GM21390 (cell line): Measurements from ENCODE around the gene FIBCD1.
"Not testable (repeated sequence)": the region's sequence is repeated elsewhere in the genome, so short reads cannot be mapped to it uniquely, and the experiment has no call there.

Source experiments
- ATAC-seq: cut with Tn5 transposase; IDR thresholded peaks from one replicate; pipeline ENCODE4 v1.9.1; 2021; ENCODE audit not compliant: unreplicated experiment

FIBCD1 gene

GRCh38 chr9:130955947-130956621 lies 17.0 kb upstream of the FIBCD1 start:
- ATAC-seq: no peak

- ATAC-seq: not testable (repeated sequence)
These were observed 15.9 kb upstream of the FIBCD1 start for GRCh38 chr9:130954925-130955324.

DNA sequence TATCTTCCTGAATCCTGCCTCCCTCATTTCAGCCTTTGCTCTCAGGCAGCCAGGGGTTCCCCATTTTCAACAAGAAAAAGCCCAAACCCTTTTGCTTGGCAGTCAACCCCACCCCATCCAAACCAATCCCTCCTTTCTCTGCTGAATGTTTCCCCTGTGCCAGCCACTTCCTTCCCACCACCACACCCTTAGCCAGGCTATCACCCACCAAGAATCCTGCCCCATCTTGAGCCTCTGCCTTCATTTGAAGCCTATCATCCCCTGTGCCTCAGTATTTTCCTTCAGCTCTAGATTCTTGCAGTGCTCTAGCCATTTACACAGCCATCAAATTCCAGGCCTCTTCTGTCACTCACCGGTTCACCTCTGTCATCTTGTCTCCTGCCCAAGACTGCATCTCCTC lies 15.3 kb upstream of the FIBCD1 start:
- no peak for ATAC-seq

GRCh38 chr9:130952065-130952762 lies 13.2 kb upstream of the FIBCD1 start:
- no peak for ATAC-seq

DNA sequence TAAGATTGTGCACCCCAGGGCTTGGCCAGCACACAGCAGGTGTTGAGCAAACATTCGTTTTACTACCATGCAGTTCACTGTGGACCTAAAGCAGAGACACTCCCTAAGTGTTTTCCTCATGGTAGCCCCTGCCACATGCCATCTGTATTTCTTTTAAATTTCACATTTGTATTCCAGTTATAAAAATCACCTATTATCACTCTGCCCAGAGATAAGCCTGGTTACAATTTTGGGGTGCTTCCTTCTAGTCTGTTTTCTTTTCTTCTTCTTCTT lies 10.9 kb upstream of the FIBCD1 start:
- ATAC-seq: no peak

GRCh38 chr9:130949188-130950038 lies 10.4 kb upstream of the FIBCD1 start:
- ATAC-seq: no peak

DNA sequence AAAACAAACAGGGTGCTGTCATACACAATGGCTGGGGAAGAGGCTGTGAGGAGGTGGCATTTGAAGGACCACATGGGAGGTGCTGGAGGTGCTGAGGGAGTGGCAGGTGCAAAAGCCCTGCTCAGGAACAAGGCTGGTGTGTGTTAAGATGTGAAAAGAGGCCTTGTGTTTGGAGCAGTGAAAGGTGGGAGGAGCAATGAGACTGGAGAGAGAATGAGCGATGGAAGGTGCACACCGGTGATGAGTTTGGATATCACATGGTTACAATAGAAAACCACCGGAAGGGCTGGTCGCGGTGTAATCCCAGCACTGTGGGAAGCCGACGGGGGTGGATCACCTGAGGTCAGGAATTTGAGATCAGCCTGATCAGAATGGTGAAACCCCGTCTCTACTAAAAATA lies 9.2 kb upstream of the FIBCD1 start:
- ATAC-seq: no peak

- no peak for ATAC-seq
These were observed 8.6 kb upstream of the FIBCD1 start for GRCh38 chr9:130947618-130948140.

- ATAC-seq: no peak
These were observed 7.9 kb upstream of the FIBCD1 start for GRCh38 chr9:130946766-130947617.

DNA sequence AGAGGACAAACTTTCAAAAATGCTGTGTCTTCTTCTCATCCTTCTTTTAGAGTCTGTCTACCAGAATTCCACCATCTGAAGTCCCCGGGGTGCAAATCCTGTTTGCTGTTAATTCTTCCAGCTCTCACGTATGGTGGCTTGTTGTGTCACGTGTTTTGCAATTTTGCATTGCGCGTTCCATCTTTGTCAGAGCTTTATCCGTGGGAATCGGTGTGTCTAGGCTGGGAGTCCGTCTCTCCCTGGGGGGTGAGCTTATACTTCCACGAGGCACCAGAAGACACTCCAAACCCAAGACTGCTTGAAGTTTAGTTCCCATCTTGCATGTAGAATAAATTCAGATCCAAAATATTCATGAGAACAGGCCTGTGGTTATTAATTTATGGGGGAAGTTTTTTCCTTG lies 6.1 kb upstream of the FIBCD1 start:
- ATAC-seq: no peak

DNA sequence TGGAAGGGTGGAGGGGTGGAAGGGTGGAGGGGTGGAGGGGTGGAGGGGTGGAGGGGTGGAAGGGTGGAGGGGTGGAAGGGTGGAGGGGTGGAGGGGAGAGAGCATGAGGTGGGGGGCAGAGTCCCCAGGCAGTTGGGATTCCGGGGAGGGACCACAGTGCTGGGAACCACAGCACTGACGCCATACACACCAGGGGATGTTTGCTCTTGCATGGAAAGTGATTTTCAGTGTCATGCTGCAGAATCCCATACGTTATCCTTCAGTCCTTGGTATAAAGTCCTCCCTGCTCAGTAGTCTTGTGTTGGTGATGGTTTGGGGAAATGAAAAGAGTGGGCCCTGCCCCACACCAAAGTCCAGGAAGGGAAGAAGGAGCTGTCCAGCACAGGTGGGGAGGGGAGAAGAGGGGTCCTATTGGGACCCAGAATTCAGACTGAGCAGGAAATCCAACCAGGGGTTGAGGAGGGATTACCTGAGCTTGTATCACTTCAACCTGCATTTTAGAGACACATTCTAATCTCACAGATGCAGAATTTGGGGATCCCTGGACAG lies 5.5 kb upstream of the FIBCD1 start:
- ATAC-seq: no peak

GRCh38 chr9:130943777-130944176 lies 4.7 kb upstream of the FIBCD1 start:
- no peak for ATAC-seq

GRCh38 chr9:130943221-130943620 lies 4.2 kb upstream of the FIBCD1 start:
- no peak for ATAC-seq

DNA sequence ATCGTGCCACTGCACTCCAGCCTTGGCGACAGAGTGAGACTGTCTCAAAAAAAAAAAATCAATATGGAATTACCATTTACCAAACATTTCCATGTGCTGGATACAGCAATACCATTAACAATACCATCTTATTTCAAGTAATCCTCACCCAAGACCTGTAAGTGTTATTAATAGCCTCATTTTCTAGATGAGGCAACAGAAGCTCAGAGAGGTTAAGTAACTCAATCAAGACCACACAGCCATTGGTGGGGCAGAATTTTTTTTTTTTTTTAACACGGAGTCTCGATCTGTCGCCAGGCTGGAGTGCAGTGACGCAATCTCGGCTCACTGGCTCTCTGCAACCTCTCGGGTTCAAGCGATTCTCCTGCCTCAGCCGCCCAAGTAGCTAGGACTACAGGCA lies 3.6 kb upstream of the FIBCD1 start:
- ATAC-seq: no peak

- no peak for ATAC-seq
These were observed 3.0 kb upstream of the FIBCD1 start for GRCh38 chr9:130942084-130942483.

- no peak for ATAC-seq
These were observed 1.9 kb upstream of the FIBCD1 start for GRCh38 chr9:130940693-130941576.

DNA sequence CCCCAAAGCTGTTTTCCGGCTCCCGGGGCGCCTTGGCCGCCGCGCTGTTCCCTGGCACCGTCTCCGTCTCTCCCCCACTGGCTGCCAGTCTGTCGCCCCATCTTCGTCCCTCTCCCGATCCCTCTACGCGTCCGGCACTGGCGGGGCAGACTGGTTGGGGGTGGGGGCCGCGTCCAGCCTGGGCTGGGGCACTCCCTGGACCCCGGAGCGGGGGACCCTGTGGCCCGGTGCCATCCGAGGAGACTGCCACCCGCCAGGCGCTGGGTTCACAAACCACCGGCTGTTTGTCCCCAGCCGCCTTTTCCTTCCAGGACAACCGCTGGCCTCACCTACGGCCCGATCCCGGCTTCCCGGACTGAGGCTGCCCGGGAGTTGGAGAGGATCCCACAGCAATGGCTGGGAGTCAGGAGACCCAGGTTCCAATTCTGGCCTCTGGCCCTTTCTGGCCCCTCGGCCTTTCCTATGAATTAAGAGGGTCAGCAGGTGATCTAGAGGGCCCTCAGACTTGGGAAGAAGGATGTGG lies 1.0 kb upstream of the FIBCD1 start:
- ATAC-seq: no peak

DNA sequence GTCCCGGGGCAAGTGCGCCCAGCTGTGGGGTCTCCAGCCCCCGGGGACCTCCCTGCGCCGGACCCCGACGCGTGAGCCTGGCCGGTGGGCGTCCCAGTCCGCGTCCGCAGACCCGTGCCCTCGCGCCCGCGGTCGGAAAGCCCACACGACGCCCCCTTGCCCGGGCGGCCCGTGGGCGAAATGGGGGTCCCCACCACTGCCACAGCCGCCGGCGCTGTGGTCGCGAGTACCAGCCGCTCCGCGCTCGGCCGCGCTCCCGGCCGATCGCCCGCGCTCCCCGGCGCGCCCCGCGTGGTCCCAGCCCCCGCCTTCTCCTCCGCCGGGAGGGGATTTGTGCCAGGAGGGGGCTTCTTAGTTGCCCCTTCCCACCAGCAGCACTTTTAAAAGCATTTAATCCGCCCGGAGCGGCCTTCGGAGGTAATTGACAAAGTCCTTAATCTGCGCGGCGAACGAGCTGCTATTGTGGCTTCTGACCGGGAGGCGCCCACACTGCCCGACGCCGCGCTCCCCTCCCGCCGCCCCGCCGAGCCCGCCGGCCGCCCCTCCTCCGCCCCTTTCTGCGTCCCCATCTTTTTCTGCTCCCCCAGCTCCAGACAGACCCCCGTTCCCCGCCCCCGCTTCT lies 469 bp upstream of the FIBCD1 start:
- no peak for ATAC-seq

DNA sequence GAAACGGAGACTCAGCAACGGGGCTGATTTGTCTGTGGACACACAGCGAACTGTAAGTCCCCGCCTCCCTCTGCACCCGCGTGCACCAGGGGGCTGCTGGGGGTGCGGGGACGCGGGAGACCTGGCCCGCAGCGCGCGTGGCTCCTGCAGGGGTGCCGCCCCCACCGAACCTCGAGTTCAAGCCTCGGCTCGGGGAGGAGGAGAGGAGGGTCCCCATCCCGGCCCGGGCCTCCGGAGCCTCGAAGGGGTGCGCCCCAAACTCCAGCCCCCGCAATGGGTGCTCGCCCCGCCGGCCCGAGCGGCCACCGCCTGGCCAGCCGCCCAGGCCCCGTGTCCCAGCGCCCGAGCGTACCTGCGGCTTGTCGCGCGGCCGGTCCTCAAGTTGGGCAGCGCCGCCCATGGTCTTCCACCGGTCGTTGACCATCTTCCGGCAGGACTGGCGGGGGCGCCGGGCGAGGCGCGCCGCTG lies 829 bp downstream of the FIBCD1 start:
- ATAC-seq: no peak
